ENCODE results near the gene CHST9. TPM values are rescaled to one million over a fixed set of nuclear protein-coding genes. Genes with fewer than 3 reads are reported as not detected.

Gene CHST9
- total and polyA plus RNA-seq, 7 experiments from 2014 or later: not detected

GRCh38 chr18:27188309-27188708 lies 3.2 kb upstream of the CHST9 start:
- H3K27me3 Mint-ChIP-seq: peaks cover 25 to 33% (median 28%) of the 10 kb centered on the region in 5 donors
- DNase-seq (no peak), ATAC-seq (no peak)
- Histone ChIP-seq H3K4me1 (ENCODE audit: control insufficient read depth in 2 of 2, insufficient read depth in 2 of 2, low read length in 2 of 2) (no peaks in the 10 kb centered on the region), H3K9me3 (ENCODE audit: control insufficient read depth in 2 of 3, low read length in 3 of 3) (no peaks in the 10 kb centered on the region), H3K27me3 (ENCODE audit: control insufficient read depth in 2 of 2, insufficient read depth in 2 of 2, low read length in 2 of 2) (no peaks in the 10 kb centered on the region), H3K27ac (ENCODE audit: low read depth, low read length) (no peak overlapping the region), H3K36me3 (ENCODE audit: control insufficient read depth in 2 of 3, insufficient read depth in 3 of 3, low read length in 3 of 3) (no peaks in the 10 kb centered on the region), H3K4me3 (ENCODE audit: low read length) (no peak overlapping the region)
- ChIA-PET CTCF (no interaction called here), POLR2A (no interaction called here)
- H3K9me3 Mint-ChIP-seq: peaks cover 0 to 32% (median 10%) of the 10 kb centered on the region in 11 donors
- H3K27ac Mint-ChIP-seq: no peak overlapping the region
- no peak overlapping the region for H3K4me3 Mint-ChIP-seq
- H3K4me1 Mint-ChIP-seq: peaks cover 0 to 5% (median 0%) of the 10 kb centered on the region in 7 donors
- peaks cover 0 to 6% (median 0%) of the 10 kb centered on the region in 5 donors for H3K36me3 Mint-ChIP-seq
- intact Hi-C loops (cut with micrococcal nuclease): no loop called here

- intact Hi-C loops (cut with micrococcal nuclease): no loop called here
- H3K36me3 Mint-ChIP-seq: peaks cover 0 to 6% (median 0%) of the 10 kb centered on the region in 5 donors
- H3K4me1 ChIP-seq (ENCODE audit: control insufficient read depth in 2 of 2, insufficient read depth in 2 of 2, low read length in 2 of 2): no peaks in the 10 kb centered on the region
- H3K9me3 Mint-ChIP-seq: peaks cover 0 to 30% (median 8%) of the 10 kb centered on the region in 11 donors
- CTCF ChIA-PET: no interaction called here
- H3K27ac ChIP-seq (ENCODE audit: low read depth, low read length): no peak overlapping the region
- H3K4me3 ChIP-seq (ENCODE audit: low read length): no peak overlapping the region
- no peak for ATAC-seq
- no peaks in the 10 kb centered on the region for H3K9me3 ChIP-seq (ENCODE audit: control insufficient read depth in 2 of 3, low read length in 3 of 3)
- no peaks in the 10 kb centered on the region for H3K27me3 ChIP-seq (ENCODE audit: control insufficient read depth in 2 of 2, insufficient read depth in 2 of 2, low read length in 2 of 2)
- H3K4me3 Mint-ChIP-seq: no peak overlapping the region
- no peak for DNase-seq
- peaks cover 31 to 39% (median 33%) of the 10 kb centered on the region in 5 donors for H3K27me3 Mint-ChIP-seq
- POLR2A ChIA-PET: no interaction called here
- H3K4me1 Mint-ChIP-seq: peaks cover 0 to 5% (median 0%) of the 10 kb centered on the region in 7 donors
- H3K36me3 ChIP-seq (ENCODE audit: control insufficient read depth in 2 of 3, insufficient read depth in 3 of 3, low read length in 3 of 3): no peaks in the 10 kb centered on the region
- no peak overlapping the region for H3K27ac Mint-ChIP-seq
These were observed 789 bp upstream of the CHST9 start for GRCh38 chr18:27185897-27186296.

- CTCF ChIA-PET: no interaction called here
- H3K4me3 Mint-ChIP-seq: no peak overlapping the region
- Histone ChIP-seq H3K27me3 (ENCODE audit: control insufficient read depth in 2 of 2, insufficient read depth in 2 of 2, low read length in 2 of 2) (no peaks in the 10 kb centered on the region), H3K27ac (ENCODE audit: low read depth, low read length) (no peak overlapping the region), H3K36me3 (ENCODE audit: control insufficient read depth in 2 of 3, insufficient read depth in 3 of 3, low read length in 3 of 3) (no peaks in the 10 kb centered on the region), H3K4me1 (ENCODE audit: control insufficient read depth in 2 of 2, insufficient read depth in 2 of 2, low read length in 2 of 2) (no peaks in the 10 kb centered on the region), H3K9me3 (ENCODE audit: control insufficient read depth in 2 of 3, low read length in 3 of 3) (no peaks in the 10 kb centered on the region), H3K4me3 (ENCODE audit: low read length) (no peak overlapping the region)
- POLR2A ChIA-PET: no interaction called here
- peaks cover 0 to 6% (median 0%) of the 10 kb centered on the region in 5 donors for H3K36me3 Mint-ChIP-seq
- no peak for ATAC-seq
- no peak for DNase-seq
- H3K27me3 Mint-ChIP-seq: peaks cover 31 to 39% (median 33%) of the 10 kb centered on the region in 5 donors
- intact Hi-C loops (cut with micrococcal nuclease): no loop called here
- peaks cover 0 to 24% (median 7%) of the 10 kb centered on the region in 11 donors for H3K9me3 Mint-ChIP-seq
- H3K4me1 Mint-ChIP-seq: peaks cover 0 to 5% (median 0%) of the 10 kb centered on the region in 7 donors
- H3K27ac Mint-ChIP-seq: no peak overlapping the region
These were observed 738 bp downstream of the CHST9 start for GRCh38 chr18:27184115-27185024.

- H3K27ac Mint-ChIP-seq: no peak overlapping the region
- peaks cover 0 to 21% (median 8%) of the 10 kb centered on the region in 11 donors for H3K9me3 Mint-ChIP-seq
- POLR2A ChIA-PET: no interaction called here
- Histone ChIP-seq H3K4me1 (ENCODE audit: control insufficient read depth in 2 of 2, insufficient read depth in 2 of 2, low read length in 2 of 2) (no peaks in the 10 kb centered on the region), H3K27ac (ENCODE audit: low read depth, low read length) (no peak overlapping the region), H3K27me3 (ENCODE audit: control insufficient read depth in 2 of 2, insufficient read depth in 2 of 2, low read length in 2 of 2) (no peaks in the 10 kb centered on the region), H3K4me3 (ENCODE audit: low read length) (no peak overlapping the region), H3K36me3 (ENCODE audit: control insufficient read depth in 2 of 3, insufficient read depth in 3 of 3, low read length in 3 of 3) (no peaks in the 10 kb centered on the region), H3K9me3 (ENCODE audit: control insufficient read depth in 2 of 3, low read length in 3 of 3) (no peaks in the 10 kb centered on the region)
- peaks cover 0 to 5% (median 0%) of the 10 kb centered on the region in 7 donors for H3K4me1 Mint-ChIP-seq
- CTCF ChIA-PET: no interaction called here
- peaks cover 27 to 32% (median 30%) of the 10 kb centered on the region in 5 donors for H3K27me3 Mint-ChIP-seq
- DNase-seq (no peak), ATAC-seq (no peak)
- H3K36me3 Mint-ChIP-seq: peaks cover 0 to 6% (median 0%) of the 10 kb centered on the region in 5 donors
- intact Hi-C loops (cut with micrococcal nuclease): no loop called here
- no peak overlapping the region for H3K4me3 Mint-ChIP-seq
These were observed 3.4 kb downstream of the CHST9 start for GRCh38 chr18:27181726-27182125.

GRCh38 chr18:27178424-27178823 lies 6.7 kb downstream of the CHST9 start:
- Mint-ChIP-seq H3K4me1 (no peaks in the 10 kb centered on the region), H3K27me3 (peaks cover 7% of the 10 kb centered on the region in 5 donors), H3K36me3 (no peaks in the 10 kb centered on the region), H3K9me3 (peaks cover 0 to 17% (median 3%) of the 10 kb centered on the region in 11 donors), H3K4me3 (no peak overlapping the region), H3K27ac (no peak overlapping the region)
- intact Hi-C loops (cut with micrococcal nuclease): no loop called here
- no peaks in the 10 kb centered on the region for H3K4me1 ChIP-seq (ENCODE audit: control insufficient read depth in 2 of 2, insufficient read depth in 2 of 2, low read length in 2 of 2)
- ATAC-seq: no peak
- no peak overlapping the region for H3K4me3 ChIP-seq (ENCODE audit: low read length)
- no peak for DNase-seq
- no peaks in the 10 kb centered on the region for H3K27me3 ChIP-seq (ENCODE audit: control insufficient read depth in 2 of 2, insufficient read depth in 2 of 2, low read length in 2 of 2)
- no peak overlapping the region for H3K27ac ChIP-seq (ENCODE audit: low read depth, low read length)
- no peaks in the 10 kb centered on the region for H3K36me3 ChIP-seq (ENCODE audit: control insufficient read depth in 2 of 3, insufficient read depth in 3 of 3, low read length in 3 of 3)
- no peaks in the 10 kb centered on the region for H3K9me3 ChIP-seq (ENCODE audit: control insufficient read depth in 2 of 3, low read length in 3 of 3)
- ChIA-PET CTCF (interaction anchor here (1.2 kb wide), 1 partner anchor 11 kb away, joined by 3 read pairs; no protein-coding TSS in a partner anchor), POLR2A (no interaction called here)

- Mint-ChIP-seq H3K4me3 (no peak overlapping the region), H3K9me3 (peaks cover 0 to 17% (median 0%) of the 10 kb centered on the region in 11 donors), H3K4me1 (no peaks in the 10 kb centered on the region), H3K27me3 (peaks cover 0 to under 1% (median 0%) of the 10 kb centered on the region in 5 donors), H3K27ac (no peak overlapping the region), H3K36me3 (no peaks in the 10 kb centered on the region)
- Histone ChIP-seq H3K27ac (ENCODE audit: low read depth, low read length) (no peak overlapping the region), H3K4me1 (ENCODE audit: control insufficient read depth in 2 of 2, insufficient read depth in 2 of 2, low read length in 2 of 2) (no peaks in the 10 kb centered on the region), H3K4me3 (ENCODE audit: low read length) (no peak overlapping the region), H3K36me3 (ENCODE audit: control insufficient read depth in 2 of 3, insufficient read depth in 3 of 3, low read length in 3 of 3) (no peaks in the 10 kb centered on the region), H3K9me3 (ENCODE audit: control insufficient read depth in 2 of 3, low read length in 3 of 3) (no peaks in the 10 kb centered on the region), H3K27me3 (ENCODE audit: control insufficient read depth in 2 of 2, insufficient read depth in 2 of 2, low read length in 2 of 2) (no peaks in the 10 kb centered on the region)
- ChIA-PET POLR2A (no interaction called here), CTCF (no interaction called here)
- DNase-seq: no peak
- intact Hi-C loops (cut with micrococcal nuclease): no loop called here
- ATAC-seq: no peak
These were observed 9.2 kb downstream of the CHST9 start for GRCh38 chr18:27175914-27176313.

- Histone ChIP-seq H3K4me1 (ENCODE audit: control insufficient read depth in 2 of 2, insufficient read depth in 2 of 2, low read length in 2 of 2) (no peaks in the 10 kb centered on the region), H3K4me3 (ENCODE audit: low read length) (no peak overlapping the region), H3K27me3 (ENCODE audit: control insufficient read depth in 2 of 2, insufficient read depth in 2 of 2, low read length in 2 of 2) (no peaks in the 10 kb centered on the region), H3K27ac (ENCODE audit: low read depth, low read length) (no peak overlapping the region), H3K36me3 (ENCODE audit: control insufficient read depth in 2 of 3, insufficient read depth in 3 of 3, low read length in 3 of 3) (no peaks in the 10 kb centered on the region), H3K9me3 (ENCODE audit: control insufficient read depth in 2 of 3, low read length in 3 of 3) (no peaks in the 10 kb centered on the region)
- Mint-ChIP-seq H3K27ac (no peak overlapping the region), H3K36me3 (no peaks in the 10 kb centered on the region), H3K9me3 (peaks cover 0 to 17% (median 0%) of the 10 kb centered on the region in 11 donors), H3K4me3 (no peak overlapping the region), H3K4me1 (no peaks in the 10 kb centered on the region), H3K27me3 (no peaks in the 10 kb centered on the region)
- DNase-seq: no peak
- intact Hi-C loops (cut with micrococcal nuclease): no loop called here
- CTCF ChIA-PET: no interaction called here
- POLR2A ChIA-PET: no interaction called here
- ATAC-seq: no peak
These were observed 9.9 kb downstream of the CHST9 start for GRCh38 chr18:27175245-27175644.

Measured in naive thymus-derived CD4-positive, alpha-beta T cell (primary cell).